ENCODE results near the gene MTREX. TPM values are rescaled to one million over a fixed set of nuclear protein-coding genes. Genes with fewer than 3 reads are reported as not detected.

Gene MTREX
- total and polyA plus RNA-seq, 2 experiments from 2014 or later, result 19.0 to 66.0 TPM

GRCh38 chr5:55459572-55459971 lies 151.8 kb downstream of the MTREX start:
- Histone ChIP-seq H2AFZ (no peak overlapping the region), H3K4me2 (no peak overlapping the region), H3K4me1 (ENCODE audit: insufficient read depth) (no peaks in the 10 kb centered on the region), H3K27ac (no peak overlapping the region), H4K20me1 (ENCODE audit: insufficient read depth, poor library complexity, severe bottlenecking) (no peaks in the 10 kb centered on the region), H3K27me3 (no peaks in the 10 kb centered on the region), H3K36me3 (replicated peaks; ENCODE audit: insufficient read depth, low read depth) (no peaks in the 10 kb centered on the region), H3K79me2 (peaks cover 47% of the 10 kb centered on the region), H3K9me2 (replicated peaks; ENCODE audit: insufficient read depth) (no peaks in the 10 kb centered on the region), H3K4me3 (no peak overlapping the region), H3K9me3 (ENCODE audit: low read depth) (no peaks in the 10 kb centered on the region)
- TF ChIP-seq, protein P1, sequence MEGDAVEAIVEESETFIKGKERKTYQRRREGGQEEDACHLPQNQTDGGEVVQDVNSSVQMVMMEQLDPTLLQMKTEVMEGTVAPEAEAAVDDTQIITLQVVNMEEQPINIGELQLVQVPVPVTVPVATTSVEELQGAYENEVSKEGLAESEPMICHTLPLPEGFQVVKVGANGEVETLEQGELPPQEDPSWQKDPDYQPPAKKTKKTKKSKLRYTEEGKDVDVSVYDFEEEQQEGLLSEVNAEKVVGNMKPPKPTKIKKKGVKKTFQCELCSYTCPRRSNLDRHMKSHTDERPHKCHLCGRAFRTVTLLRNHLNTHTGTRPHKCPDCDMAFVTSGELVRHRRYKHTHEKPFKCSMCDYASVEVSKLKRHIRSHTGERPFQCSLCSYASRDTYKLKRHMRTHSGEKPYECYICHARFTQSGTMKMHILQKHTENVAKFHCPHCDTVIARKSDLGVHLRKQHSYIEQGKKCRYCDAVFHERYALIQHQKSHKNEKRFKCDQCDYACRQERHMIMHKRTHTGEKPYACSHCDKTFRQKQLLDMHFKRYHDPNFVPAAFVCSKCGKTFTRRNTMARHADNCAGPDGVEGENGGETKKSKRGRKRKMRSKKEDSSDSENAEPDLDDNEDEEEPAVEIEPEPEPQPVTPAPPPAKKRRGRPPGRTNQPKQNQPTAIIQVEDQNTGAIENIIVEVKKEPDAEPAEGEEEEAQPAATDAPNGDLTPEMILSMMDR (IDR thresholded peaks at IDR 0.05; ENCODE audit: poor library complexity), result no peak
- TF ChIP-seq EZH2 (IDR thresholded peaks at IDR 0.05; ENCODE audit: borderline replicate concordance) (no peak), EZH2phosphoT487 (IDR thresholded peaks at IDR 0.05; ENCODE audit: low read depth, severe bottlenecking, unreplicated experiment) (no peak)
- DNase-seq (ENCODE audit: low spot score), result no peak
- WGBS (ENCODE audit: low lambda C conversion rate, missing lambda C conversion rate), result 96% methylated on average over 2 of the region's 2 CpGs

DNA sequence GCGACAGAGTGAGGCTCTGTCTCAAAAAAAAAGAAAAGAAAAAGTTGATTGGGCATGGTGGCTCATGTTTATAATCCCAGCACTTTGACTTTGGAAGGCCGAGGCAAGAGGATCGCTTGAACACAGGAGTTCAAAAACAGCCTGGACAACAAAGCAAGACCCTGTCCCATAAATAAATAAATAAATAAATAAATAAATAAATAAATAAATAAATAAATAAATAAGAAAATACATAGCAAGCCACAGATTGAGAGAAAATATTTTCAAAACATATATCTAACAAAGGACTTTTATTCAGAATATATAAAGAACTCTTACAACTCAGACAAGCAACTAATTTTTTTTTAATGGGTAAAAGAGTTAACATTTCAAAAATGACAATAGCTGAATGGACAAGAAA lies 155.8 kb downstream of the MTREX start:
- H3K4me3 ChIP-seq, result no peak overlapping the region
- DNase-seq (ENCODE audit: low spot score), result no peak
- no peaks in the 10 kb centered on the region for H4K20me1 ChIP-seq (ENCODE audit: insufficient read depth, poor library complexity, severe bottlenecking)
- peaks cover 8% of the 10 kb centered on the region for H3K4me1 ChIP-seq (ENCODE audit: insufficient read depth)
- H3K9me3 ChIP-seq (ENCODE audit: low read depth), result no peaks in the 10 kb centered on the region
- H3K79me2 ChIP-seq, result peaks cover 30% of the 10 kb centered on the region
- H3K4me2 ChIP-seq, result no peak overlapping the region
- TF ChIP-seq, protein P1 (IDR thresholded peaks at IDR 0.05; ENCODE audit: poor library complexity), result no peak
- TF ChIP-seq EZH2 (IDR thresholded peaks at IDR 0.05; ENCODE audit: borderline replicate concordance) (no peak), EZH2phosphoT487 (IDR thresholded peaks at IDR 0.05; ENCODE audit: low read depth, severe bottlenecking, unreplicated experiment) (no peak)
- no peak overlapping the region for H3K27ac ChIP-seq
- WGBS (ENCODE audit: low lambda C conversion rate, missing lambda C conversion rate), result 96% methylated on average over 3 of the region's 3 CpGs
- H2AFZ ChIP-seq, result no peak overlapping the region
- no peaks in the 10 kb centered on the region for H3K9me2 ChIP-seq (replicated peaks; ENCODE audit: insufficient read depth)
- no peaks in the 10 kb centered on the region for H3K36me3 ChIP-seq (replicated peaks; ENCODE audit: insufficient read depth, low read depth)
- no peaks in the 10 kb centered on the region for H3K27me3 ChIP-seq

DNA sequence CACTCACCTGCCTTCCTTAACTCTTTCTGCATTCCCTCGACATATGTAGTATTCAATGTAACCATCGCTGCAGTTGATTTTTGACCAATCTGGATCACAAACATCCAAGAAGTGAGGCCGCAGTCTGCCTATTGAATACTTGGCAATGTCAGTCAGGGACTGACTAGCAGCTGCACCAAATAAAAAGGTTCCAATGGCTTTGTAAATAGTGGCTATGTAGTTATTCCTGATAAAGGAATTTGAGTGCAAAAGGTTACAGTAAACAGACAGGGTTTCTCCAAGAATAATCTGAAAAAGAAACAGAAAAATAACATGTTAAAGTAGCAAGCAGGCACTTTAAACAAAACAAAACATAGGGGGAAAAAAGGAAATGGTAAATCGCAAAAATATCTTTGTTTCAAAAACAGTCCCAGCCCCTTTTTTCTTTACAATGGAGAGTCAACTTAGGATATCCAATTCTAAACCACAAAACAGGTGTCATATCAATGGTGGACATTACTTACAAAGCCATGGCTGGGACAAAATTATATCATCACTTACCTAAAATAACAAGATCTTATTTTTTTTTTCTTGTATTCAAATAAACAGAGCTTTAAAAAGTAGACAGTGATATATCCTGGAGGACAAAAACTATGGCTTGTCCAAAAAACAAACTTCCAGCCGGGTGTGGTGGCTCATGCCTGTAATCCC lies 160.2 kb downstream of the MTREX start:
- WGBS (ENCODE audit: low lambda C conversion rate, missing lambda C conversion rate), result 61% methylated on average over 5 of the region's 5 CpGs
- H3K27me3 ChIP-seq, result no peaks in the 10 kb centered on the region
- TF ChIP-seq, protein P1 (IDR thresholded peaks at IDR 0.05; ENCODE audit: poor library complexity), result no peak
- TF ChIP-seq EZH2phosphoT487 (IDR thresholded peaks at IDR 0.05; ENCODE audit: low read depth, severe bottlenecking, unreplicated experiment) (no peak), EZH2 (IDR thresholded peaks at IDR 0.05; ENCODE audit: borderline replicate concordance) (no peak)
- peak overlapping the region; percentile 61 for H3K4me2 ChIP-seq
- no peak for DNase-seq (ENCODE audit: low spot score)
- peaks cover 21% of the 10 kb centered on the region for H3K79me2 ChIP-seq
- H3K9me2 ChIP-seq (replicated peaks; ENCODE audit: insufficient read depth), result no peaks in the 10 kb centered on the region
- H3K4me1 ChIP-seq (ENCODE audit: insufficient read depth), result peaks cover 13% of the 10 kb centered on the region
- no peak overlapping the region for H3K4me3 ChIP-seq
- no peaks in the 10 kb centered on the region for H3K36me3 ChIP-seq (replicated peaks; ENCODE audit: insufficient read depth, low read depth)
- no peak overlapping the region for H2AFZ ChIP-seq
- H4K20me1 ChIP-seq (ENCODE audit: insufficient read depth, poor library complexity, severe bottlenecking), result no peaks in the 10 kb centered on the region
- peak overlapping the region; percentile 31 for H3K27ac ChIP-seq
- no peaks in the 10 kb centered on the region for H3K9me3 ChIP-seq (ENCODE audit: low read depth)

All from hepatocyte (in vitro differentiated cells).